GM19438 (cell line): ENCODE measurements around the gene PIEZO2.
"Not testable (repeated sequence)": the region's sequence is repeated elsewhere in the genome, so short reads cannot be mapped to it uniquely, and the experiment has no call there.

Source experiments
- ATAC-seq: cut with Tn5 transposase; IDR thresholded peaks from one replicate; pipeline ENCODE4 v1.9.1; 2021; ENCODE audit warnings: low read depth; ENCODE audit not compliant: unreplicated experiment

The PIEZO2 gene

GRCh38 chr18:10936176-10937053, 213.0 kb downstream of the PIEZO2 start:
- no peak for ATAC-seq

GRCh38 chr18:10935588-10935987, 213.8 kb downstream of the PIEZO2 start:
- ATAC-seq = no peak

- ATAC-seq = not testable (repeated sequence)
These were observed 215.7 kb downstream of the PIEZO2 start for GRCh38 chr18:10933648-10934047.

- no peak for ATAC-seq
These were observed 219.3 kb downstream of the PIEZO2 start for GRCh38 chr18:10930076-10930475.

GRCh38 chr18:10928772-10929373, 220.5 kb downstream of the PIEZO2 start:
- peak; percentile 64 for ATAC-seq

- ATAC-seq = peak; percentile 47
These were observed 221.2 kb downstream of the PIEZO2 start for GRCh38 chr18:10928011-10928771.

GRCh38 chr18:10927286-10927992, 221.9 kb downstream of the PIEZO2 start:
- ATAC-seq = no peak

GRCh38 chr18:10926621-10927161, 222.7 kb downstream of the PIEZO2 start:
- no peak for ATAC-seq

GRCh38 chr18:10924290-10924689, 225.1 kb downstream of the PIEZO2 start:
- ATAC-seq = no peak

- ATAC-seq = no peak
These were observed 225.8 kb downstream of the PIEZO2 start for GRCh38 chr18:10923551-10924070.

- no peak for ATAC-seq
These were observed 226.2 kb downstream of the PIEZO2 start for GRCh38 chr18:10923141-10923540.

- not testable (repeated sequence) for ATAC-seq
These were observed 226.7 kb downstream of the PIEZO2 start for GRCh38 chr18:10922712-10923111.

- ATAC-seq = not testable (repeated sequence)
These were observed 229.1 kb downstream of the PIEZO2 start for GRCh38 chr18:10920309-10920708.

GRCh38 chr18:10919851-10920250, 229.5 kb downstream of the PIEZO2 start:
- no peak for ATAC-seq

GRCh38 chr18:10916865-10917264, 232.5 kb downstream of the PIEZO2 start:
- no peak for ATAC-seq

- ATAC-seq = no peak
These were observed 233.0 kb downstream of the PIEZO2 start for GRCh38 chr18:10916387-10916786.

- ATAC-seq = not testable (repeated sequence)
These were observed 233.6 kb downstream of the PIEZO2 start for GRCh38 chr18:10915748-10916147.

GRCh38 chr18:10914610-10915009, 234.8 kb downstream of the PIEZO2 start:
- ATAC-seq = not testable (repeated sequence)

- ATAC-seq = no peak
These were observed 235.4 kb downstream of the PIEZO2 start for GRCh38 chr18:10913919-10914318.
